Activated T-cell treated with anti-CD3 and anti-CD28 coated beads, Interleukin-2, amount 50 U/mL, for 48 hours (primary cell): ENCODE data around the gene POLA2.
"Not testable (repeated sequence)": the region's sequence is repeated elsewhere in the genome, so short reads cannot be mapped to it uniquely, and the experiment has no call there.

Experiments
- DNase-seq, 2 experiments: peaks; one replicate each; pipeline ENCODE4 v3.0.0-alpha.2; 2020

POLA2 gene

DNA sequence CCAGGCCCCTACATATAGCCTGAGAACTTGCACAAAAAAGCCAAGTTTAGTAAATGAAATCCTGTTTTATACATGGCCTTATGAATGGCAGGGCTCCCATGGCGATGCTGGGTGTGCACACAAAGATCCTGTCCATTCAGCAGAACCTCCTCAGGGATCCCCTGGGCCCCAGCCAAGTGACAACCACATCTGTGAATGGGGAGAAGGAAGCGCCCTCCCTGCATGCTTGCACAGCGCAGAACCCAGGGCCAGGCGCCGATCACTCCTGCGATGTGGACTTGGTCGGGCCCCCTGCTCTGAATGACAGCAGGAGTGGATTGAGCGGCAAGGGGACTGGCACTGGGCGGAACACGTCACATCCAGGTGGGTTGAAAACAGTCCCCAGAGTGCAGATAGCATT is 48.5 kb downstream of the POLA2 start:
- no peak for DNase-seq

DNA sequence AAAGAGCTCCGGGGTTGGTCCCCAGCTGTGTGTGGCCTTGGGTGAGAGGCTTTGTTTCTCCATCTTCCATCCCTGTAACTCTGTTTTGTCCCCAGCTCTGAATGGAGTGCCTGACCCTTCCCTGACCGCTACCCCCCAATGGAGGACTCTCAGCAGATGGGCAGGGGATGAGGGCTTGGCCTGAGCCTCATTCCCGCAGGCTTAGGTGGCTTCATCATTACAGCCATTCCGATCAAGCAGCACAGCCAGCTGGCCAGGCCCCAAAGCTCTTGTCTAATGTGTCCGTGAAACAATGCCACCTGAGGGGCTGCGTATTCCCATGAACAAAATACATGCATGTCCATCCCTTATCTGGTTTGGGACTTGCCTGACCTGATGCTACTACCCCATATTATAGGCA is 49.0 kb downstream of the POLA2 start:
- no peak for DNase-seq

DNA sequence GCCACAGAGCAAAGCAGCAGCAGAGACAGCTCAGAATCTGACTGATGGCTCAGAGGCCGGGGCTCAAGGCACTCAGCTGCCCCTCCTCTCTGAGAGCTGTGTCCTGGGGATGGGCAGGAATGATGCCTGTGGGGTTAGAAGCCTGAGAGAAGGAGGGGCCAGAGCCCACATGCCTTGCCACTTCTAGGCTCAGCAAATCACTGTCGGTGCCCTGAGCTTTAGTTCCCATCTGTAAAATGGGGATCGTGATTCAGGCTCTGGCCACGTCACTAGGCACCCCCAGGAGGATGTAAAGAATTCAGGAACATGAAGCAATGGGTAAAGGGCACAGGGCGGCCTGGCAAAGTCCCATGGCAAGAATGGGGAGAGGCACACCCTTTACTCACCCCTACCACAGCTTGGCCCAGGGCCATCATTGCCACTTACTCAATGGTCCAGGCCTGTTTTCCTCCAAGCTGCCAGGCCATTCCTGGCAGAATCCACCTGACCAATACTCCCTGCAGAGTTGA is 49.5 kb downstream of the POLA2 start:
- DNase-seq = no peak

DNA sequence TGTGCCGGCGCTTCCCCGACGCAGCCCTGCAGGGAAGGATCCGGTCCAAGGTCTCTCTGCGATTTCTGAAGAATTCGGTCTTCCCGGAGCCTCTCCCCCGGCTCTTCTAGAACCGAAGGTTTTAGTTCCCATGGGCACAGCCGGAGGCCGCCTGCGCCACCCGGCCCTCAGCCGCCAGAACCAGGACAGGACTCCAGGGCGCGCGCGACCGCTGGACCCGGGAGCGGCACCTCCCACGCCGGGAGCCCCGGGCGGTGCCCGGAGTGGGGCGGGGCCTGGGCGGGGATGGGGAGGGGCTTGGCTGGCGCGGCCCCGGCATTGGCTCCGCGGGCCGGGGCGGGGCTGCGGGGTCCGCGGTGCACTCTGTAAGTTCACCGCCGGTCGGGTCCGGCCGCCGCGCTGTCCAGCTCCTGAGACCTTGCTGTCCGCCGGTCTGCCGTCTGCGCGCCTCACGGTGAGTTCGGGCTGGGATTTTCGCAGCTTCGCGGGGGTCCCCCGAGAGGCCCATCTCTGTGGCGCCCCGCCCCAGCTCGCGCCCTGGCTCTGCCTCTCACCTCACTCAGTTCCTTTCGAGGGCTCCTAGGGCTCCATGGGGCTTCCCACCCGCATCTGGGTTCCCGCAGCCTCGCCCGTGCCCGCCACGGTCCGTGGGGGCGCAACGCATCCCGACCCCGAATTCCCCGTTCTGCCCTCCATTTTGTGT is 52.9 kb downstream of the POLA2 start, which contains the start of gene CDC42EP2:
CDC42EP2 (plus strand) TSS at position 366 of the 703 bp plus-strand sequence. CDS start 6,033 bp downstream, outside the sequence.
- peak; percentile 85 to 88 for DNase-seq

DNA sequence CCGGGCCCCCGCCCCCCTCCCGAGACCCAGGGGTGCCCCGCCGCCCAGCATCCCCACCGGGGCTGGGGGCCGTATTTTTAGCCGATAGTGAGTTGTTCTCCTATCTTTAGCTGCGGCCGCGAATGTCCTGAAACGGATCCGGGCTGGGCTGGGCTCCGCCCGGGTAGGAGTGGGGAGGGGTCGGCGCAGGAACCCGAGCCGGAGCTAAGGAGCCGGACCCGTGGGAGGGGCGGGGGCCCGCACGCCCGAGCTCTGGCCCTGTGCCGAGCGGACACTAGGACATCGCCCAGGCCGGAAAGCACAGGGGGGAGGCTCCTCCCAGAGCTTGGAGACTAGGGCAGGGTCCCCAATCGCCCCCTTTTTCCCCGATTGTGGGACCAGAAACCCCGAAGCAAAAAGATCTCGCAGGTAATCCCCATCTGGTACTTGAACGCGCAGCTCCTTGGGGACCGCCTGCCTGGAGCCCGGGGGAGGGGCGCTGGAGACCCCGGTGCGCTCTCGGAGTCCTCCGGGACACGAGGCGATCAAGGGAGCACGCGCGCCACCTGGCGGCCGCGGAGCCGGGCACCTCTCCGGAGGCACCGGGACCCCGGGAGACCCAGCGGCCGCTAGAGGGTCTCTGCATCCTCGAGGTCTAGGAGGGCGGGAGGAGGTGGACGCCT is 53.6 kb downstream of the POLA2 start:
- DNase-seq = peak; percentile 89 to 90

DNA sequence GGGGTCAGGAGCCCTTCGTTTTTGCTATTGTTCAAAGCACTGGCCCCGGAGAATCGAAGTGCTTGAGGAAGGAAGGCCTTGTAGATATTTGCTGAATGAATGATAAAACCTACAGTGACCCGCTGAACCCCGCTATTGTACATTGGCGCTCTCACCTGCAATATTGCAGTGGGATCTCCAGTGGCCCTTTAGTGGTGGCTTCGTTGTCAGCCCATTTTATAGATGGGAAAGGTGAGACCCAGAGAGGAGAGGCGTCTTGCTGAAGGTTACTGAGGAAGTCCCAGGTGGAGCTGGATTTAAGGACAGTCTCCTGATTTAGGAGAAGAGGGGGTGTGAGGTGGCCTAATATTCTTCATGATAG is 54.1 kb downstream of the POLA2 start:
- DNase-seq = no peak

DNA sequence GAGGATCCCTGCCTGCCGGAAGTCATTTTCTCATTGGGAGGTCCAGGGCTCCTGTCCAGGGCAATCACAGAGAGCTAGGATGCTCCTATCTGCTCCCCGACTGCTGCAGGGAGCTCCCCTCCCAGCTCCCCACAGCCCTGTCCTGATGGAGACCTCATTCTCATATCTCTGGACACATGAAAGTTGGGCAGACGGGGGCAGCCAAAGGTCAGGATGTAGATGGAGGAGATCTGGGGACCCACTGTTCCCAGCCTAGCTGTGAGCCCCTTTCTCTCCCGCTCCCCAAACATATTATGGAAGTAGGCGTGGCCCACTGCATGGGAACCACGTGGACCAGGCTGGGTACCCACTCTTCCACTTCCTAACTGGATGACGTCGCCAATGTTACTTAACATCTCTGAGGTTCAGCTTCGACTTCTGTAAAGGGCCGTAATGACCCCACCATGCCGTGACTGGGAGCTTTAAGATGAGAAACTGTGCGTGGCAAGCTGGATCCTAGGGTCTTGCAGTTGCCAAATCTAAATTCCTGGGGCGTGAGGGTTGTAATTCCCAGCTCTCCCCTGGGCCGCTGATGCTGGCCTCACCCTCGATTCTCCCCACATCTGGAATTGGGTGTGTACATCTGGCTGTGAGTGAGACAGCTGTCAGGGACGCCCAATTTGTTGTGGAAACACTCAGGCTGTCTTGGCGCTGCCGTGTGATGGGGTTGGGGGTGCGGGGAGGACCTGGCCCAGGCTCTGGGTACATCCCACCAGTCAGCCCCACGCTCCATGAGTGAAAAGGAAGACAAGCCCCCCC is 54.7 kb downstream of the POLA2 start:
- no peak for DNase-seq

DNA sequence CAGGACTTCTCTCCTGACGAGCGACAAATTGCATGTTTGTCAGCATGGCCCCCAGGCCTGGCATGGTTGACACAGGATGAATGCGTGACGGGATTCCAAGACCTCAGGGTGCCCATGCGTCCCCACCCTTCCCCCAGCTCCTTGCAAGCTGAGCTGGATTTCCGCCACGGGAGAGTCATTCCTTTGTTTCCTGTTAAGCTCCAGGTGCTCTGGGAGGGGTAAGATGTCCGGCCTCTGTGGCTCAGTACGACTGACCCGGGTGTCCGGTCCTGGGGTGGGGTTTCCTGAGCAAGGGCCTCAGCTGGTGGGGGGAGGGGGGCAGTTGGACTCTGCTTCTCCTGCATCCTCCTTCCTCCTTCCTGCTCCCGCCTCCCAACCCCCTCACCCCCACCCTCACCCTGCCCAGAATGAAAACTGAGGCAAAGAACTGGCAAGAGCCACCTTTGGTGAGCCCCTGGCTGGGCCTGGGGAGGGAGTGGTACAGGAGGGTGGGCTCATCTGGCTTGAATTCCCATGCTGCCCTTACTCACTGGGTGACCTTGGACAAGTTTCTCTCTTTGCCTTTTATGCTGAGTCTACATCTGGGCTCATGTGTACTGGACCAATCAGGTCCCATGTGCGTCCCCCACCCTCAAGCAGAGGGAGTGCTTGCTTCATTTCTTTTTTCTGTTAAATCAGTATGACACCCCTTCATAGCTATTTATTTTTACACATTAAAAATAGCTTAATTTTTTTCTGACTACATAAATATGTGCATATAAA is 55.4 kb downstream of the POLA2 start:
- DNase-seq = no peak

DNA sequence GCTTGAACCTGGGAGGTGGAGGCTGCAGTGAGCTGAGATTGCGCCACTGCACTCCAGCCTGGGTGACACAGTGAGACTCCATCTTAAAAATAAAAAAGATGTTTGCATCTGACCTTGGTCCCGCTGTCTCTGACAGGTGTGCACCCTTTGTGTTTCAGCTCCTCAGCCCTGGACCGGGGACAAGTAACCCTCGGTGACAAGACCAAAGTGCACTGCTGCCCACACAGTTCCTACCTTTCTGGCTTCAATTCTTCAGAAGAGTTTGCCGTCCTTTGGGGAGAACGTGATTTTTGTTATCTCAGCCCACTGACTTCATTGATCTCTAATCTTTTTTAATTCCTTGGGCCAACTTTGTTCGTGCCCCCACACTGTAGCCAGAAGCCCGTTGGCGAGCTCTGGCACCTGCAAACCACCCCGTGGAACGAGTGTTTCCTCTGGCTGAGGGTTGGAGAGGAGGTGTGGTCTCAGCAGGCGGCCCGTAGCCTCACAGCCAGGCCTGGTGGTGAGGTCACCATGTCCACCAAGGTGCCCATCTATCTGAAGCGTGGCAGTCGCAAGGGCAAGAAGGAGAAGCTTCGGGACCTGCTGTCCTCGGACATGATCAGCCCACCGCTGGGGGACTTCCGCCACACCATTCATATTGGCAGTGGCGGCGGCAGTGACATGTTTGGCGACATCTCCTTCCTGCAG is 58.8 kb downstream of the POLA2 start:
- no peak for DNase-seq

DNA sequence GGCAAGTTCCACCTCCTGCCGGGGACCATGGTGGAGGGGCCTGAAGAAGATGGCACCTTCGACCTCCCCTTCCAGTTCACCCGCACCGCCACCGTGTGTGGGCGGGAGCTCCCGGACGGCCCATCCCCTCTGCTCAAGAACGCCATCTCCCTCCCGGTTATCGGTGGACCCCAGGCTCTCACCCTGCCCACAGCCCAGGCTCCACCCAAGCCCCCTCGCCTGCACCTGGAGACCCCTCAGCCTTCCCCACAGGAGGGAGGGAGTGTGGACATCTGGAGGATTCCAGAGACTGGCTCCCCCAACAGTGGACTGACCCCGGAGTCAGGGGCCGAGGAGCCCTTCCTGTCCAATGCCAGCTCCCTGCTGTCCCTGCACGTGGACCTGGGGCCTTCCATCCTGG is 59.3 kb downstream of the POLA2 start:
- DNase-seq = no peak

DNA sequence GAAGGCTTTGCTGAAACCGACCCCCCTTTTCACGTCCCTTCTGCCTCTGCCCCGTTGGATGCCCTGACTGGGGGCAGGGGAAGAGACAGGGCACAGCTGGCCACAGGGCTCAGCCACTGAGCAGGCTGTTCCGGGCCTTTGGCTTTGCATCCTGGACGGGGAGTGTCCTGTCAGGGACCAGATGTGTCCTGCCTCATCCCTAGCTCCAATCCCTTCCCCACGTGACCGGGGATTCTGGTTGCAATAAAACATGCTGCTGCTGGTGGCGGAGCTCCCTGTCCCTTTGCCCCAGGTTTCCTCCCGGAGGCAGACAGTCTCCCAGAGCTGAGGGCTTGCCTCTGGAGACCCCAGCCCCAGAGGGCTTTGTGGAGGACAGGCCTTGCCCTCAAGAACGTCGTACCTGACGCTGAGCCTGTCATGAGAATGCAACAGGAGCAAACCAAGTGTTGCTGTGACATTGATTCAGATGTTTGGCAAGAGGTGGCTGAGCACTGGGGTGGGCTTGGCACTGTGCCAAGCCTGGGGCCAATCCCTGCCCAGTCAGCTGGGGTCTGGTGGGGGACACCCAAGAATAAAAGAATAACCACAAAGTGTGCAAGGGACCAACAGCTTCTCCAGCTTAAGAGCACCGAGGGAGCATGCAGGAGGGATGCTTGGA is 60.2 kb downstream of the POLA2 start:
- no peak for DNase-seq

DNA sequence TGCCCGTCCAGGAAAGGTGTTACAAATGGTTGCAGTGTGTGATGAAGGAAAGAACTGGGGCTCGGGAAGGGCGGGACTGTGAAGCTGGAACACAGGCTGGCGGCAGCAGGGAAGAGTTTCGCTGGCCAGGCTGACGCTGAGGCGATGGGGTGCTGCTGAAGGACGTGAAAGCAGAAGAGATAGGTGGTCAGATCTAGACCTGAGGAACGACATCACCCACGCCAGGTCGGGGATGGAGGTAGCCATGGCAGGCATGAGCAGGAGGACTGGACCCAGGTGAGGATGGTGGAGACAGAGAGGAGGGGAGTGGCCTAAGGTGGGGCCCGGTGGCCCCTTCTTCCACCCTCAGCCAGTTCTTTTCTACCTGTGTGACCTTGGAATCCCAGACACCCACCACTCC is 62.1 kb downstream of the POLA2 start:
- DNase-seq = no peak

DNA sequence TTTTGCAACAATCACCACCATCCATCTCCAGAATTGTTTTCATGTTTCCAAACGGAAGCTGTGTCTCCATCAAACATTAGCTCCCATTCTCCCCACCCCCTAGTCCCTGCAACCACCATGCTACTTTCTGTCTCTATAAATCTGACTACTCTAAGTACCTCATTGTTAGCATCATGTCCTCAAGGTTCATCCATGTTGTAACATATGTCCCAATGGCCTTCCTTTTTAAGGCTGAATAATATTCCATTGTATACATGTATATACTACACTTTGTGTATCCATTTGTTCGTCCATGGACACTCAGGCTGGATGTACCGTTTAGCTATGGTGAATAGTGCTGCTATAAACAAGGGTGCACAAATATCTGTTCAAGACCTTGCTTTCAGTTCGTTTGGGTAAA is 63.7 kb downstream of the POLA2 start:
- DNase-seq = no peak

DNA sequence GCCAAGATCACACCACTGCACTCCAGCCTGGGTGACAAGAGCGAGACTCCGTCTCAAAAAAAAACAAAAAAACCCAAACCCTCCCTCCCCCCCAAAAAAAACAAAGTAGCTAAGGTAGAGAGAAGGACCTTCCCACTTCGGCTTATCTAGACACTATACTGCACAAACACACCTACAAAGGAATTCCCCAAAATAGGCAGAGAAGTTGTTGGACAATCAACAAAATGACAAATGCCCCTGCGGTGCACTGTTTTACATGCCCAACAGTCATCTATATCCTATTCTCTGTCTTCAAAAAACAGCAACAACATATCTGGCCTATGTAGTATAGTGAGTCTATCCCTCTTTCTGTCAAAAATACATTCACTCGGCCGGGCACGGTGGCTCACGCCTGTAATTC is 65.3 kb downstream of the POLA2 start:
- DNase-seq = no peak

DNA sequence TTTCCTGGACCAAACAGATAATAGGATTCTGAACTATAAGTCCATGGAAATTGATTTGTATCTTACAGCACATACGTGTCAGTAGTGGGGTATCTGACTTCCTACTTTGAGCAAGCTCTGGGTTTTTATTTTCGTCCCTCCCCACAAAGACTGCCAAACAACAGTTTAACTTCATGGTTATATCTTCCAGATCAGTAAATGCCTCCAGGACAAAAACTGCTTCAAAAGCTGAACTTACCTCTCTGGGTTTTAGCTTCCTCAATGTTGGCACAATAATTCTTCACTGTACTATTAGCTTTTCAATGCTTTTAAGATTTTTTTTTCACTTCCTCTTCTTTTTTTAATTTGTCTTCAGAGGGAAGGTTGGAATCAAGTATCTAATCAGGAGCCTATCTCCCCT is 67.7 kb downstream of the POLA2 start:
- DNase-seq = no peak

DNA sequence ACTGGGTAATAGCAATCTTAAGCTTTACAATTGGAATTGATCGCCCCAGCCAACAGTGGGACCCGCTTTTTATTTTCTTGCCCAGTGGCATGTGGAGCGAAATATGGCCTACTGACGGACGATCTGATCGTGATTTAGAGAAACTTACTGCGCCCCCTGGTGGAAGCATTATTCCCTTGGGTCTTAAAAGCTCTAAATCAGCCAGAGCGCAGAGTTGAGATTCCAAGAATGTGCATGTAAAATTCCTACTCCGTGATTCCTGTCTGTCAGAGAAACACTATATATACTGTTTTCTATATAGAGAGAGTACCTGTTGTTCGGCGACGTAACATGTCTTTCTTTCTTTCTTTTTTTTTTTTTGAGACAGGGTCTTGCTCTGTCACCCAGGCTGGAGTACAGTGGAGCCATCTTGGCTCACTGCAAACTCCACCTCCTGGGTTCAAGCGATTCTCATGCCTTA is 68.2 kb downstream of the POLA2 start:
- peak; percentile 85 to 88 for DNase-seq

DNA sequence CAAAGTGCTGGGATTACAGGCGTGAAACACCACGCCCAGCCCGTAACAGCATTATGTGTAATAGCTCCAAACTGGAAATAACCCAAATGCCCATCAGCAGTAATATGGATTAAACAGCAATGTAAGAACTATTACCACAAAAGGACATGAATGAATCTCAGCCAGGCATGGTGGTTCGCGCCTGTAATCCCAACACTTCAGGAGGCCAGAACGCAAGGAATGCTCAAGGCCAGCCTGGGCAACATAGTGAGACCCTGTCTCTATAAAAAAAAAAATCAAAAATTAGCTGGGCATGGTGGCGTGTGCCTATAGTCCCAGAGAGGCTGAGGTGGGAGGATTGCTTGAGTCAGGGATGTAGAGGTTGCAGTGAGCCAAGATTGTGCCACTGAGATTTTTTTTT is 68.8 kb downstream of the POLA2 start:
- no peak for DNase-seq

DNA sequence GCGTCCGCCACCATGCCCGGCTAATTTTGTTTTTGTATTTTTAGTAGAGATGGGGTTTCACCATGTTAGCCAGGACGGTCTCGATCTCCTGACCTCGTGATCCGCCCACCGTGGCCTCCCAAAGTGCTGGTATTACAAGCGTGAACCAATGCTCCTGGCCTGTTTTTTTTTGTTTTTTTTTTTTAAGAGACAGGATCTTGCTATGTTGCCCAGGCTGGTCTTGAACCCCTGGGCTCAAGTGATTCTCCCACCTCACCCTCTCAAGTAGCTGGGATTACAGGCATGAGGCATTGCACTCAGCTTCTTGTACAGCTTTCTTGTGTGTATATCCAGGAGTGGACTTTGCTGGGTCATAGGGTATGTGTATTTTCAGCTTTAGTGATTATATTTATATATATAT is 70.8 kb downstream of the POLA2 start:
- DNase-seq = not testable (repeated sequence)

DNA sequence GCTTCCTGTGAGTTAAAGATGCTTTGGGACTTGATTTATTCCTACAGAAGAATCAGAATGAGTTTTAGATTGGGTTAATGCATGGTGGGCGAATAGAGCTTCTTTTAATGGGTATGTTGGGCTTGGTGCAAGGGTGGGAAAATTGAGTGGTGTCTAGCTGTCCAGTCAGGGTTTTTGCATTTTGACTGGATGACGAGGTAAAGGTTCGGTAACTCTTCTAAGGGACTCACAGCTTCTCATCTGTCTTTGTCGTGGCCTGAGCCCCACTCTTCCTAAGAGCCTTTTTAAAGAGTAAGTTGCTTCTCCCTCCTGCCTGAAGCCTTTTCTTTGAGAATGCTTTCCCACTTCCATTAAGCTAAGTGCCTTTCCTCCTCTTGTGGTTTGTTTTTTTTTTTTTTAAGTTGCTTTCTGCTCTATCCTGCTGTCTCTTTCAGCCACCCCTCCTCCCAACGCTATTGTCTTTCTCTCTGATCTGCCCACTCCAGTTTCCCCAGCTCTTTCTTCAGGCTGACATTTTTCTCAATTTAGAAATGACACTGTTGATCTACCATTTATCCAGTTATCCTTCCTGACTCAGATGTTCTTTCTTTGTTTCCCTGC is 73.0 kb downstream of the POLA2 start:
- no peak for DNase-seq

DNA sequence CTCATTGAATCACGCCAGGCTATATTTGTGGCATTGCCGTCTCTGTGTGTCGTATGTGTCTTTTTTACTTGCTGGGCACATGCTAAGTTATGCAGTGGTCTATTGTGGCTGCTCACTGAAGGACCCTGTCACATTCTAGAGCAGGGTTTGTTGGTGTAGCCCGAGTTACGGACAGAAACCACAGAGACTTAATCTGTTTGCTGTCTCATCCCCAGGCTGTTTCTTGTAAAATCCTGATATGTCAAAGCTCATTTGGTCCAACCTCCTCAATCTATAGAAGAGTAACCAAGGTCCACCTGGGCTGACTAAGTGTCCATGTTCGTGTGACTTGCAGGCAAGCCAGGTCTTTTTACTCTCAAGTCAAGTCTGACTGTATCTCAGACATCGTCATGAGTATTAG is 76.9 kb downstream of the POLA2 start:
- DNase-seq = no peak

DNA sequence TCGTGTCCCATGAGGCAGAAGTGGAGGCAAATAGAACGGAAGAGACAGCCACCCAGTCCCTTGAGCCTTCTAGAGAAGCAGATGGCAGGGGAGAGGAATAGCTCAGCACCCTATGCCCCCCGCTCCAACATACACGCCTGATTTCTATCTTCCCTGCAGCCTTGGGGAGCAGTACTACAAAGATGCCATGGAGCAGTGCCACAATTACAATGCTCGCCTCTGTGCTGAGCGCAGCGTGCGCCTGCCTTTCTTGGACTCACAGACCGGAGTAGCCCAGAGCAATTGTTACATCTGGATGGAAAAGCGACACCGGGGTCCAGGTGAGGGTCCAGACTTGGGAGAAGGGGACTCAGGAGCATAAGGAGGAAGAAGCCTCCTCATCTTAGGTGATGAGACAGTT is 78.5 kb downstream of the POLA2 start:
- DNase-seq = no peak
